Measurements from ENCODE around the gene TNFRSF14.

The TNFRSF14 gene

GRCh38 chr1:2522230-2522629, 33.9 kb upstream of the TNFRSF14 start:
- DNase-seq (ENCODE audit: low read depth): no peak
- no peak overlapping the region for H3K4me3 ChIP-seq (ENCODE audit: low read depth, low read length)
- TF ChIP-seq CTCF (conservative IDR thresholded peaks at IDR 0.05; ENCODE audit: low read depth, low read length): no peak

- peak; percentile 39 for TF ChIP-seq CTCF (conservative IDR thresholded peaks at IDR 0.05; ENCODE audit: low read depth, low read length)
- H3K4me3 ChIP-seq (ENCODE audit: low read depth, low read length): no peak overlapping the region
- no peak for DNase-seq (ENCODE audit: low read depth)
Observed at GRCh38 chr1:2523191-2523890, 32.8 kb upstream of the TNFRSF14 start.

DNA sequence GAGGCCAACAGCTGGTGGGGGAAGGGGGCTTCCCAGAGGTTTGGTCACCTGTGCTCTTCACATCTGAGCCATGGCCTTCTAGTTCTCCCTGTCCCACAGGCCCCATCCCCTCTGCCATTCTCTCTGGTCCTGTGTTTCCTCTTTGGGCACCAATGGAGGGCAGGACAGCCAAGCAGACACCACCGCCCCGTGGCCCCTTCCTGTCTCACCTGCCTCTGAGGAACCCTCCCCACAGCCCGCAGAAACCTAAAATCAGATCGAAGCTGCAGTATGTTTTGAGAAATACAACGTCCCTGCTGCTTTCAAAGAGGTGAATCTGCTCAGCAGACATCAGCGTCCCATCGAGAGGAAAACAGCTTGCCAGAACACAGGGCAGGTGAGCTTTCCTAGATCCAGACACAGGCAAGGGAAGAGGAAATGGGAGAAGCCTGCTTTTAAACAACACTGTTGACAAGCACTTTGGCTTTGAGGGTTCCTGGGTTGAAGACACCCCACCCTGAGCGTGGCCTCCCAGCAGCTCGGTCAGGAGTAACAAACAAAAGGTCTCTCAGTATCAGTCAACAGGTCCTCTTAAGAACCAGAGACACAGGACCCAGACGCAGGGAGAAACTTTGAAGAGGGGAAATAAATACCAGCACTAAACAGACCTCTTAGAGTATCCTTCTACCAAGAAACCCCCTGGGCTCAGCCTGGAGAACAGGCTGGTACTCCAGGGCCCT, 32.1 kb upstream of the TNFRSF14 start:
- TF ChIP-seq CTCF (conservative IDR thresholded peaks at IDR 0.05; ENCODE audit: low read depth, low read length): no peak
- H3K4me3 ChIP-seq (ENCODE audit: low read depth, low read length): no peak overlapping the region
- DNase-seq (ENCODE audit: low read depth): no peak

GRCh38 chr1:2525572-2525919, 30.6 kb upstream of the TNFRSF14 start:
- H3K4me3 ChIP-seq (ENCODE audit: low read depth, low read length): peak overlapping the region; percentile 90
- no peak for TF ChIP-seq CTCF (conservative IDR thresholded peaks at IDR 0.05; ENCODE audit: low read depth, low read length)
- no peak for DNase-seq (ENCODE audit: low read depth)

DNA sequence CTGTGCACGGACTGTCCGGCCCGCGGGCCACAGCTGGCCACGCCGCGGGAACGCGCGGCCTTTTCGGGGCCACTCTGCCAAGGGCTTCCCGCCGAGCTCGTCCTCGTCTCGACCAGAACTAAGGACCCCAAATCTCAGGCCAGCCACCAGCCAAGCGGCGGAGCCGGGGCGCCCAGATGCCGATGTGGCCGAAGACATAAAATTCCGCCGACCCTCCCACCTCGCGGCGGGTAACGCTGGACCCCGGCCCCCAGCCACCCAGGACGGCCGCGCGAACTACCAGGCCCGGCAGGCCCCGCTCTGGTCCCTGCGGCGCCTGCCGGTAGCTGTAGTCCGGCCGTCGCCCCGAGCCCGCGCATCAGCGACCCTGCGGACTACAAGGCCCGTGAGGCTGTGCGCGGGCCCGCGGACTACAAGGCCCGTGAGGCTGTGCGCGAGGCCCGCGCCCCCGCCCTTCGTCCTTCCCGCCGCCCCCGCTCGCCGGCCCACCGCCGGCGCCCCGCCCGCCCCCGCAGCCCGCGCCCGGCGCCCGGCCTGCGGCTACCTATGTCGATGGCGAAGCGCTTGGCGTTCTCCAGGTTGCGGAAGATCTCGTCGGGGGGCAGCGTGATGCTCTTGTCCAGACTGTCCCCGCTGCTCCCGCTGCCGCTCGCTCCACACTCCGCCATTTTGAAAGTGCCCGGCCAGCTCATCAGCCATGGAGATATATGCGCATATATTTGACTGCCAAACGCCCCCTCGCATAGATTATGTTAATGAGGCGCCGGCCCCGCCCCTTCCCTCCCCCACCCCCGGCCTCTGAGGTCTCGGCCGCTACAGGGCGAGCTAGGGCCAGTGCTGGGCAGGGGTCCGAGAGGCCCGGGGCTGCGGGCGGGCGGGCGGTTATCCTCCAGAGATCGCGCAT, 30.0 kb upstream of the TNFRSF14 start, which contains the start of gene PANK4:
PANK4 (minus strand) TSS at position 677 of the 904 bp plus-strand sequence; CDS start at position 668, 9 bp downstream.
- peak; percentile 97 for DNase-seq (ENCODE audit: low read depth)
- peak within 1 kb of the TSS; percentile 90 for H3K4me3 ChIP-seq (ENCODE audit: low read depth, low read length)
- no peak for TF ChIP-seq CTCF (conservative IDR thresholded peaks at IDR 0.05; ENCODE audit: low read depth, low read length)

DNA sequence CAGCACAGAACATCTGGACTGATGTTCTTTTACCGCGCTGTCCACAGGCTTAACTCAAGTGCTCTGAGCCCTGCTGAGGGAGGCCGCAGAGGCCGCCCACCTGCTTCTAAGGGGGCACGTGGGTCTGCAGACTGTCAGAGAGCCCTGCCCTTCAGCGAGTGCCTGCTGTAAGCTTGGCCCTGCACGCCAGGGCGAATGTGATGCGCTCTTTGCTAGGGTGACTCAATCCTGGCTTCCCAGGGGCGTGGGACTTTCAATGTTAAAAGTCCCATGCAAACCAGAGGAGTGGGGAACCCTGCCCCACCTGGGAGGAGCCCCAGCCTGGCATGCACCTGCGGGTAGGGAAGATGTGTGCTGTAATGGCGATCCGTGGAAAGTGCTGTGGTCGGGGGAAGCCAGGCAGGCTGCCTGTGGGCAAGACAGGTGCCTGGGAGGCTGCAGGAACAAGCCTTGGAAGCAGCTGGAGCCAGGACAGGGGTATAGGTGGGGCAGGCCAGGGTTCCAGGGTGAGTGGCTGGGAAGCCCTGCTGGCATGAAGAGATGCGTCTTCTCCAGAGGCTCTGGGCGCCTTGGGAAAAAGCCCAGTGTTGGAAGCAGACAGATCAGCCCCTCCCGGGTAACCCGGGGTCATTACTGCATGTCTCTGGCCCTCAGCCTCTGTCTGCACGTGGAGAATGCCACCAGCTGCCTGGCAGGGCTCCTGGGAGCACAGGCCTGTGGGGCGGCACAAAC, 29.2 kb upstream of the TNFRSF14 start:
- no peak for DNase-seq (ENCODE audit: low read depth)
- no peak for TF ChIP-seq CTCF (conservative IDR thresholded peaks at IDR 0.05; ENCODE audit: low read depth, low read length)
- peak overlapping the region; percentile 69 for H3K4me3 ChIP-seq (ENCODE audit: low read depth, low read length)

Data from choroid plexus epithelial cell (primary cell).